ENCODE results near the gene VPS13D.
A peak's percentile ranks its signal among the peaks of the same experiment; 100 is the strongest.

The VPS13D gene

GRCh38 chr1:12229835-12230548 lies at the start of gene VPS13D:
VPS13D (plus strand) TSS chr1:12230030; CDS start chr1:12234267, 4,237 bp downstream.
- peak; percentile 65 for DNase-seq (ENCODE audit: low spot score)

- DNase-seq (ENCODE audit: low spot score): no peak
Observed at GRCh38 chr1:12180315-12180714, 49.5 kb upstream of the VPS13D start.

DNA sequence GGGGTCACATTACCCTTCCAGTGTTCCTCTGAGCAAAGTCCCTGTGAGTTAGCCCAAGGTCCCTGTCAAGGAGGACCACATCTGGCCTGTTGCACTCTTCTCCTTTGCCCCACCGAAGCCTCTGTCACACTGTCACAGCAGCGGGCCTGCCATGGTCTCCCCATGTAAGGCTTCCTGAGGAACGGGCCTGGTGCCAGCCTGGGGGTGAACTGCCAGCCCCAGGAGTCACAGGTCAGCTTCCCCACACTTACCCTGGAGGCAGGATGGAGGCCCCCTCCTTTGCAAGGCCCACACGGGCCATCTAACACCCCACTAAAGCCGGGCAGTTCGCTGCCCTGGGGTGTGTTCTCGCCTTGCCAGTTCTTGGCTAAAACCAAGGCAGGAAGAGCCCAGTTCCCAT lies 48.9 kb upstream of the VPS13D start:
- no peak for DNase-seq (ENCODE audit: low spot score)

DNA sequence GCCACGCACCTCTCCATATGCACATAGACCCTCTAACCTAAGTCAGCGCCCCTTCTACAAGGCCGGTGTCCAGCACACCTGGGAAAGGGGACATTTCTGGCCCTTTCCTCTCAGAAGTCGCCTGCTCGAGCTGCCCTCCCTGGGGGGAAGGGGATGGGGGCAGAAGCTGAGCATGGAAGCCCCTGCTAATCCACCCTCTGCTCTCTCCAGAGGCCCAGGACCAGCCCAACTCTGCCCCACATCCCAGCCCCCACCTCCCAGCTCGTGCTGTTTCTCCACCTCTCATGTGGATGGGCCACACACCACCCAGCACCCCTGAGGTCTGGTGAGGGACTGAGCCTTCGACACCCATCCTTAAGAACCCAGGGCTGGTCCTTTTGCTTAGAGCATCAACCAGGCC lies 48.3 kb upstream of the VPS13D start:
- DNase-seq (ENCODE audit: low spot score): no peak

GRCh38 chr1:12182410-12182984 lies 47.3 kb upstream of the VPS13D start:
- DNase-seq (ENCODE audit: low spot score): no peak

DNA sequence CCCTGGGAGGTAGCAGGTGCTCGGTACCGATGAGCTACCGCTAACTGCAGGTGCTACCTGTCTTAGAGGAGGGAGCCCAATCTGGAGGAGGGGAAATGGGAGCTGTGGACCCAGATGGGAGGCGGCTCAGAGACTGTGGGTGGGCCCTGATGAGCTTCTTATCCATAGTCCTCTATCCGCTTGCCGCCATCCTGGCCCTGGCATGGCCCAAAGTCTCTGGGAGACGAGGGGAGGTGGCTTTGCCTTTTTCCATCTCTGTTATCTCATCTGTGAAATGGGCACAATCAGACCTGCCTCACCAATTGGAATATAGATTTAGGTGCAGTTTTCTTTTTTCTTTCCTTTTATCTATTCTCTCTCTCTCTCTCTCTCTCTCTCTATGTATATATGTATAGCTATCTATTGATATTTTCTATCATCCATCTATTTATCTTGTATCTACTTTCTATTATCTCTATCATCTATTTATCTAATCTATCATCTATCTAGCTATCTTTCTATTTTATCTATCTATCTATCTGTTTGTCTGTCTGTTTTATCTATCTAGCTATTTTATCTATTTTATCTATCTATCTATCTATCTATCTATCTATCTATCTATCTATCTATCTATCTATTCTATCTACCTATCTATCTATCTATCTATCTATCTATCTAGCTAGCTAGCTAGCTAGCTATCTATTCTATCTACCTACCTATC lies 46.6 kb upstream of the VPS13D start:
- no peak for DNase-seq (ENCODE audit: low spot score)

DNA sequence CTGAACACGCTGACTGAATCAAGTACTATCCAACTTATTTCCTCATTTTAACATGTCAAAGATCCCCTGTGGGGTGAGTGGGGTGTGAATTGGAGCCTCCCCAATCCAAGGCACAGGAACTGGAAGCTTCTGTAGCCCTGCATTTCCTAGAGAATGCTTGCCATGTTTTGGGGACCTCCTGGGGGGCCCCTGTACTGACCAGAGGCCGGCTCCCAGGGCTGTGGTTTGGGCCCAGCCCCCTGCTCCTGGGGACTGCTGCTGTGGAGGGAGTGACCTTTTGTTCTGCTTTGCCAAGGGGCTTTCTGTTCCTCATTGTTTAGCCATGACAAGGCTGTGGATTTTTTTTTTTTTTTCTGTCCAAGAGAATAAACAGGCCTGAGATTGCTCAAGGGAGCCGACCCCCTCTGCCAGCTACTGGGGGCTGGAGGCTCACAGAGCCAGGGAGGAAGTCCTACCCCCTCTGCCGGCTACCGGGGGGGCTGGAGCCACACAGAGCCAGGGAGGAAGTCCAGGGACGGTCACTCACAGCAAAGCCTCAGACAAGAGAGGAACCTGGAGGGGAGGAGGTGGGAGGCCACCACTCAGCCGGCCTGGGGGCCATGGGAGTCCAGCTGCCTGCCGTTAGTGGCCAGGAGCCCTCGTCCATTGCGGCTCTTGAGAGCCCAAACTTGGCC lies 45.7 kb upstream of the VPS13D start:
- no peak for DNase-seq (ENCODE audit: low spot score)

- DNase-seq (ENCODE audit: low spot score): no peak
Observed at GRCh38 chr1:12185036-12185917, 44.6 kb upstream of the VPS13D start.

GRCh38 chr1:12185918-12186678 lies 43.7 kb upstream of the VPS13D start:
- no peak for DNase-seq (ENCODE audit: low spot score)

GRCh38 chr1:12186679-12186985 lies 43.2 kb upstream of the VPS13D start:
- DNase-seq (ENCODE audit: low spot score): no peak

DNA sequence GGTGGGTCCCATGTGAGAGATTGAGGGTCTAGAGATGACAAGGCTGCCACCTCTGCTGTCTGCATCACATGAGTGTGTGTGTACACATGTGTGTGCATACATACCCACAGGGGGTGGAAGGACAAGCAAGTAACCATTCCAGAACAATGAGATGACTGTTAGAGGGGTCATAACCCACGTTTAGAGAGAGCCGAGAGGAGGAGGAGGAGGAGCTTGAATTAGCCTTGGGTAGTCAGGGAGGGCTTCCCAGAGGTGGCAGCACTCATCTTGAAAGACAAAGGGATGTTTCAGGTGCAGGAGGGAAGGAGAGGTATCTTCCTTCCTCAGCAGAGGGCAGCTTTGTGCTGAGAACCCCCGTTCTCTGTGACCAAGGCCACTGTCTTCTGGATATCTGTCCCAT lies 41.7 kb upstream of the VPS13D start:
- peak; percentile 73 for DNase-seq (ENCODE audit: low spot score)

DNA sequence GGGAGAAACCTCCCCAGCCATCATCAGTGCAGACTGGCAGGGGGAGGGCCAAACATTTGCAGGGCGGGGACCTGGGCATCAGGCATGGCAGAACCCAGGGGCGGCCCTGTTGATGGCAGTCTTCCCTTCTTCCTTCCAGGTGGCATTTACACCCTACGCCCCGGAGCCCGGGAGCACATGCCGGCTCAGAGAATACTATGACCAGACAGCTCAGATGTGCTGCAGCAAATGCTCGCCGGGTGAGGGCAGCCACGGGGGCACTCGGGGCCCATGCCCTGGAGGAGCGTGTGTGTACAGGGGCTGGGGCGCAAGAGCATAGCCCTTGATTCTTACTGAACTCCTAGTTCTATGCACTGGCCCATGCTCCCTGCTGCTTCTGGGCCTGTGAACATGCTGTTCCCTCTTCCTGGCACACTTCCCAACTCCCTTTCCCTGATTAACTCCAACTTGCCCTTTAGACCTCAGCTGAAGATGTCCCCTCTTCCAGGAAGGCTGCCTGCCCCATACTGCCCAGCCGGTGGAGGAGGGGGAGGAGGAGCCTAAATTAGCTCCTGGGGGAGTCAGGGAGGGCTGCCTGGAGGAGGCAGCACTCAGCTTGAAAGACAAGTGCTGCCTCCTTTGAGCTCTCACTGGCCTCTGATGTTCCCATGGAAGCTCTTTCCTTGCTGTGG lies 41.0 kb upstream of the VPS13D start:
- DNase-seq (ENCODE audit: low spot score): no peak

DNA sequence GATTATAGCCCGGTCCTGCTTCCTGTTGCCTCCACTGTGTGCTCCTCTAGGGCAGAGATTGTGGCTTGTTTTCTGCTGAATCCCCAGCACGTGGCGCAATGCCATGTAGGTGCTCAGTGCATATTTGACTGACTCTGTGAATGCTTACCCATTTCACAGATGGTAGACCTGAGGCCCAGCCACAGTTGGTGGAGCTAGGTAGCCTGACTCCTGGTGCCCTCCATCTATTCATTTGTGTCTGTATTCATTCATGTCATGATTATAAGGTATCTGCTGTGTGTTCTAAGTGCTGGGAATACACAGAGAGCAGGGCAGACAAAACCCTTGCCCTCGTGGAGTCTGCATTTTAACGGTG lies 40.5 kb upstream of the VPS13D start:
- no peak for DNase-seq (ENCODE audit: low spot score)

DNA sequence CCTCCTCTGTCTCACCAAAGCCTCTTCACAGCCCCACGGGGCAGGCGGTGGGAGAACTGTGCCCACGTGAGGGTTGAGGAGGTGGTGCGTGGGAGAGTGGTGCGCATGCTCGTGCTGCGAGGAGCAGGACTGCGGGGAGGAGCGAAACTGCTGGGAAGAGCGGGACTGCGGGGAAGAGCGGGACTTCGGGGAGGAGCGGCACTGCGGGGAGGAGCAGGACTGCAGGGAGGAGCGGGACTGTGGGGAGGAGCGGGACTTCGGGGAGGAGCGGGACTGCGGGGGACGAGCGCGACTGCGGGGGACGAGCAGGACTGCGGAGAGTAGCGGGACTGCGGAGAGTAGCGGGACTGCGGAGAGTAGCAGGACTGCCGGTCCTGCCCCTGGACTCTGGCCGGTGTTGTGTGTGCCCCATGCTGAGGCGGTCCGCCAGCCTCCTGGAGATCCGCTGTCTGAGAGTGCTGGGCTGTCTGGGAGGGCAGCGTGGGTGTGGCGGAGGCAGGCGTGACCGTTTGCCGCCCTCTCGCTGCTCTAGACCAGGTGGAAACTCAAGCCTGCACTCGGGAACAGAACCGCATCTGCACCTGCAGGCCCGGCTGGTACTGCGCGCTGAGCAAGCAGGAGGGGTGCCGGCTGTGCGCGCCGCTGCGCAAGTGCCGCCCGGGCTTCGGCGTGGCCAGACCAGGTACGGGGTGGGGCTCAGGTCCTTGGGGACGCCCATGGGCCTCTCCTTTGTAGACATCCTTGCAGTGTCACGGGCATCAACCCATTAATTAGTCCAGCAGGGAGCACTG lies 38.4 kb upstream of the VPS13D start:
- DNase-seq (ENCODE audit: low spot score): no peak

- no peak for DNase-seq (ENCODE audit: low spot score)
Observed at GRCh38 chr1:12194666-12195216, 35.1 kb upstream of the VPS13D start.

GRCh38 chr1:12195416-12195815 lies 34.4 kb upstream of the VPS13D start:
- DNase-seq (ENCODE audit: low spot score): no peak

DNA sequence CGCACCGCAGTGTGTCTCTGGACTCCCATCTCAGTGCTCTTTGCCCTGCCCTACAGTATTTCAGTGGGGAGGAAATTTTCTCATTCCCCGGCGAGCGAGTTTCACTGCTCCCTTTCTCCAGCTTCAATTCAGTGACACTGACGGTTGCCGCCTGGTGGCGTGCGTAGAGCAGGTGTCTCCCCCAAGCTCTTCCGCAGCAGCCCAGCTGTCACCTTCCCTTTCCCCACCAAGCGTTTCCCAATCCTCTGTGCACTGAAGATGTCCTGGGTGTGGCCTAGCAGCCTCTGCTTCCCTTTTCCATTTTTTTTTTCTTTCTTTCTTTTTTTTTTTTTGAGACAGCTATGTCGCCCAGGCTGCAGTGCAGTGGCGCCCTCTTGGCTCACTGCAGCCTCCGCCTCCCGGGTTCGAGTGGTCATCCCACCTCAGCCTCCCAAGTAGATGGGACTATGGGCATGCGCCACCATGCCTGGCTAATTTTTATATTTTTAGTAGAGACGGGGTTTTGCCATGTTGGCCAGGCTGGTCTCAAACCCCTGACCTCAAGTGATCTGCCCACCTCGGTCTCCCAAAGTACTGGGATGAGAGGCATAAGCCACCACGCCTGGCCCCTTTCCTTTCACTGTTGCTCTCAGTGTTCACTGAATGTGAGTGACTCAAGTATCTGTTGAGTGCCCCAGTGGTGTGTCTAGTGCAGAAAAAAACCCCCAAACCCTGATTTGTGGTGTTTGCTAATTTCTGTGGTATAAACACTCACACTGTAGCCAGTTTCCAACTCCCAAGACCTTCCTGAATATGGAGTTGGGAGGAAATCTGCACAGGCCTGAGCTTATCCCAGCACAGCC lies 33.0 kb upstream of the VPS13D start:
- no peak for DNase-seq (ENCODE audit: low spot score)

GRCh38 chr1:12197483-12197880 lies 32.3 kb upstream of the VPS13D start:
- DNase-seq (ENCODE audit: low spot score): no peak

DNA sequence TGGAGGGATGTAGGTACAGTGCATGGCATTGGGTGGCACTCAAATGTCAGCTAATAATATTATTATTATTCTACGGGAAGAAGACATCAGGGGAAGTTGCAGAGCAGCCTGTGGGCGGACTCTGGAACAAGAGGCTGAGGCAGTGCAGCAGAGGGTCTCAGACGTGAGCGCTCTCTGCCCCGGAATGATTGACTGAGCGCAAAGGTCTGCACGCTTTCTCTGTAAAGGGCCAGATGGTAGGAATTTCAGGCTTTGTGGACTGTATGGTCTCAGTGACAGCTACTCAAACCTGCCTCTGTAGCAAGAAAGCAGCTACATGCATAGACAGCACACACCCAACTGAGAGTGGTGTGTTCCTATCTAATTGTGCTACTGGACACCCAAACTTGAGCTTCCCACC lies 29.6 kb upstream of the VPS13D start:
- no peak for DNase-seq (ENCODE audit: low spot score)

Data from COLO829 (cell line).